ENCODE measurements around the gene SLC13A3. TPM values are rescaled to one million over a fixed set of nuclear protein-coding genes. Genes with fewer than 3 reads are reported as not detected.

The SLC13A3 gene
- total RNA-seq, 3 donors from 2014 or later, result 0.27 to 0.54 TPM; not detected in 1

DNA sequence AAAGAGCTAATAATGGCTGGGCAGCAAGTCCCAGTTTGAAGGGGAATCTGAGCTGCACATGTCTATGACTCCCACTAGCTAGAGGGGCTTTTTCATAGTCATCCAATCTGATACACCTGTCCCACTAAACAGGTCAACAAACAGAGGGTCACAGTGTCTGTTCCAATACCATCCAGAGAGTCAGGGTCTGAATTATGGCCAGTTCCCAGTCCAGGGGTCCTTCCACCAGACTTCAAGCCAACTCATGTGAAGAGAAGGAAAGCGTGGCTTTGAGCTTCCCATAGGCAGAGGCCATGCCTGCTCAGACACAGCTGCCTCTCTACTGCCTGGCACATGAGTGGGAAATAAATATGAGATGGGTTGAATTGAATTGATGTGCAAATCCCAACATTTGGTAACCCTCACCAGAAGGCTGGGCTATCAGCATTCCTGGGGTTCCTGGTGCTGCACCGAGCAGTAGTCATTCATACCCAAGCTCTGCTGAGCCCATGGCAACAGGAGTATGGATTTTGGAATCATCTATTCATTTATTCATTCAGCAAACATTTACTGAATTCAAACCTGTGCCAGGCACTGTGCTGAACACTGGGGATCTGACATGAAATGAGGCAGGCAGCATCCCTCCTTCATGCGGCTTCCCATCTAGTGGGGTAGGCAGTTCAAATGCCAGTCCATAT, 20.7 kb upstream of the SLC13A3 start:
- Histone ChIP-seq H3K9me3 (peaks cover 9% of the 10 kb centered on the region), H3K36me3 (ENCODE audit: low read depth) (no peaks in the 10 kb centered on the region), H3K4me1 (ENCODE audit: low read depth) (no peaks in the 10 kb centered on the region), H3K4me3 (no peak overlapping the region)
- intact Hi-C loops (cut with DNase I, micrococcal nuclease), result no loop called here
- ATAC-seq, result no peak
- TF ChIP-seq, protein P1, sequence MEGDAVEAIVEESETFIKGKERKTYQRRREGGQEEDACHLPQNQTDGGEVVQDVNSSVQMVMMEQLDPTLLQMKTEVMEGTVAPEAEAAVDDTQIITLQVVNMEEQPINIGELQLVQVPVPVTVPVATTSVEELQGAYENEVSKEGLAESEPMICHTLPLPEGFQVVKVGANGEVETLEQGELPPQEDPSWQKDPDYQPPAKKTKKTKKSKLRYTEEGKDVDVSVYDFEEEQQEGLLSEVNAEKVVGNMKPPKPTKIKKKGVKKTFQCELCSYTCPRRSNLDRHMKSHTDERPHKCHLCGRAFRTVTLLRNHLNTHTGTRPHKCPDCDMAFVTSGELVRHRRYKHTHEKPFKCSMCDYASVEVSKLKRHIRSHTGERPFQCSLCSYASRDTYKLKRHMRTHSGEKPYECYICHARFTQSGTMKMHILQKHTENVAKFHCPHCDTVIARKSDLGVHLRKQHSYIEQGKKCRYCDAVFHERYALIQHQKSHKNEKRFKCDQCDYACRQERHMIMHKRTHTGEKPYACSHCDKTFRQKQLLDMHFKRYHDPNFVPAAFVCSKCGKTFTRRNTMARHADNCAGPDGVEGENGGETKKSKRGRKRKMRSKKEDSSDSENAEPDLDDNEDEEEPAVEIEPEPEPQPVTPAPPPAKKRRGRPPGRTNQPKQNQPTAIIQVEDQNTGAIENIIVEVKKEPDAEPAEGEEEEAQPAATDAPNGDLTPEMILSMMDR (IDR thresholded peaks at IDR 0.05), result no peak
- DNase-seq, result no peak

DNA sequence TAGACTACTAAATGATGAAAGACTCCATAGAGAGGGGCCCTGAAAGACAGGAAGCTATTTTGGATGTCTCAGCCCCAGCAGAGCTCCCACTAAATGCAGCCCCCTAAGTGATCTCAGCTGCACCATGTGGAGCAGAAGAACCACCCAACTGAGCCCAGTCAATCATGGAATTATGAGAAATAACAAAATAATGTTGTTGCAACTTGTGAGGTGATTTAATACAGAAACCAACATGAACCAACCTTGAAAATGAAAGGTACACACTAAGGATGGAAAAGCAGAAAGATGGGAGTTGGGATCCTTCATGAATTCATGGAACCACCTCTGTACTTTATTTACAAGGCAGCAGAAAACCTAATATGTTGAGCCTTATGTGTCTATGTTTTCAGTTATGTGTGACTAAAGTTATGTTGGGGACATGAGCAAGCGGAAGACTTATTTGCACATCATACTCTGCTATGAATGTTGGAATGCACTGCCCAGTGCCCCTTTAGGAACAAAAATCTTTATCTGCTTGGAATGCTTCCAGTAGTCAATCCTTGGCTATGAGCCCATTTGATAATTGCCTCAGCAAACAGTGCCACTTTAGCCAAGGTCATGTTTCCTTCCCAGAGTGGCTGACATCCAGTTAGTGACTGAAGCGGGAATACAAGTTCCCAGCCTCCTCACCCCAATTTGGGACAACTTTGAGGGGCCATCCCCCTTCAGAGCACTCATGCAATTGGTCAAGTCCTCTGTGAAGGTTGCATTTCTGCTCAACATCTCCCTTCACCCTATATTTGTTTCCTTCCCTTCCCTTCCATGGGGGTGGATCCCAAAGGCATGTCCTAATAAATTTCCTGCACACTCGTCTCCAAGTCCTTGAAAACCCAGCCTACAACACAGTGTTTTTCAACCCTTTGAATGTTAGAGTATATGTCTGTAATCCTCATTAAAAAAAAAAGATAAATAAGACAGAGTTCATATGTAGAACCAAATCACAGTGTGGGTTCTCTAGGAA, 19.6 kb upstream of the SLC13A3 start:
- TF ChIP-seq, protein P1 (IDR thresholded peaks at IDR 0.05), result no peak
- H3K4me1 ChIP-seq (ENCODE audit: low read depth), result no peaks in the 10 kb centered on the region
- ATAC-seq (no peak), DNase-seq (no peak)
- H3K4me3 ChIP-seq, result no peak overlapping the region
- intact Hi-C loops (cut with DNase I, micrococcal nuclease), result no loop called here
- H3K36me3 ChIP-seq (ENCODE audit: low read depth), result no peaks in the 10 kb centered on the region
- H3K9me3 ChIP-seq, result peaks cover 9% of the 10 kb centered on the region

DNA sequence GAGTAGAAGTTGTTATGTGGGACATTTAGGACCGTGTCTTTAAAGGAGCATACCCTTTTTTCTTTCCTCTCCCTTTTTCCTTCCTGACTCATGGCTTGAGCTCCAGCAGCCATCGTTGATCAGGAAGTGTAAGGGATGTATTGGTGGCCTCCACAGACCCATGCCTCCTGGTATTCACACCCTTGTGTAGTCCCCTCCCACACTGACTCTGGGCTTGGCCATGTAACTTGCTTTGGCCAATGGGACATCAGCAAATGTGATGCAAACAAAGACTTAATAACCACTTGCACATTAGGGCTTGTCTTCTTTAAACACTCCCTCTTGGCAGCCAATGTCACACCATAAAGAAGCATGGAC, 18.9 kb upstream of the SLC13A3 start:
- Histone ChIP-seq H3K4me1 (ENCODE audit: low read depth) (no peaks in the 10 kb centered on the region), H3K9me3 (peaks cover 9% of the 10 kb centered on the region), H3K4me3 (no peak overlapping the region), H3K36me3 (ENCODE audit: low read depth) (no peaks in the 10 kb centered on the region)
- no peak for DNase-seq
- TF ChIP-seq, protein P1 (IDR thresholded peaks at IDR 0.05), result no peak
- no peak for ATAC-seq
- intact Hi-C loops (cut with DNase I, micrococcal nuclease), result no loop called here

DNA sequence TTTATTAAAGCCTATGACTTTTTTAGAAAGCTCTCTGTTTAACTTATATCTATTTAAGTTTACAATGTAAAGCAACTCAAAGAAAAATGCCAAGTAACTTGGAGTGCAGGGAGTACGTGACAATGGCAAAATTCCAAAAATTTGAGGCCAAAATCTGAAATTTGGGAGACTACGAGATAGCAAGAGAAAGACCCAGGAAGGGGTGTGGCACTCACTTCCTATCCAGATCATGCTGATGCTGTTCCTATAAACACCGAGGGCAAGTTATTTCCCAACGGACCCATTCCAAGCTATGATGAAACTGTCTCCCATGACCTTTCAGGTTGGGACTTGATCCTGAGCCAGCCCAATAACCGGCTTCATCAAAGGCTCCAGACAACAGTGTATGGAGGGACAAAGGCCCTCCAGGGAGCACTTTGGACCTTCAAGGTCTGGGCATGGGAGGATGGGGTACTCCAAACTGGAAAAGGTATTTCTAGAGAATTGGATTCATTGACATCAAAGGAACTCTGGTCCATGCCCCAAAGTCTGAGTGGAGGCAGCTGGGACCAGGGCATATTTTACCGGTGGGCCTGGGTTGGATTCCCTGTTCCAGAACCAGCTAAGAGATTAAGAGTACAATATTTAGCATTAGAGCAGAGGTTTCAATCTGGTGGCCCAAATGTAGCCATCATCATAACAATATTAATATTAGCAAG, 15.7 kb upstream of the SLC13A3 start:
- H3K4me1 ChIP-seq (ENCODE audit: low read depth), result no peaks in the 10 kb centered on the region
- TF ChIP-seq, protein P1 (IDR thresholded peaks at IDR 0.05), result no peak
- H3K9me3 ChIP-seq, result peaks cover 9% of the 10 kb centered on the region
- no peaks in the 10 kb centered on the region for H3K36me3 ChIP-seq (ENCODE audit: low read depth)
- intact Hi-C loops (cut with DNase I, micrococcal nuclease), result no loop called here
- DNase-seq (no peak), ATAC-seq (no peak)
- no peak overlapping the region for H3K4me3 ChIP-seq

DNA sequence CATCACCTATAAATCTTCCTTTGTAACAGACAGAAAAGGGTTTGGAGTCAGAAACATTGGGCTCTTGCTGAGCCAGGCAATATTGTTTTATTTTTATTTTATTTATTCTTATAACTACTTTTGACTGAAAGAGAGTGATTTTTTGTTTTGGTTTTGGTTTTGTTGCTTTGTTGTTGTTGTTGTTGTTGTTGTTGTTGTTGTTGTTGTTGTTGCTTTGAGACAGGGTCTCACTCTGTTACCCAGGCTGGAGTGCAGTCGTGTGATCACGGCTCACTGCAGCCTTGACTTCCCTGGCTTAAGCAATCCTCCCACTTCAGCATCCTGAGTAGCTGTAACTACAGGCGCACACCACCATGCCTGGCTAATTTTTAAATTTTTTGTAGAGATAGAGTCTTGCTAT, 15.0 kb upstream of the SLC13A3 start:
- H3K36me3 ChIP-seq (ENCODE audit: low read depth), result no peaks in the 10 kb centered on the region
- ATAC-seq, result no peak
- no peak for DNase-seq
- H3K9me3 ChIP-seq, result peaks cover 9% of the 10 kb centered on the region
- intact Hi-C loops (cut with DNase I, micrococcal nuclease), result no loop called here
- H3K4me3 ChIP-seq, result no peak overlapping the region
- H3K4me1 ChIP-seq (ENCODE audit: low read depth), result no peaks in the 10 kb centered on the region
- TF ChIP-seq, protein P1 (IDR thresholded peaks at IDR 0.05), result no peak

Data from mucosa of descending colon (tissue), 3 donors.